HG03354 (cell line): Measurements from ENCODE around the gene APBA3.

Source experiments
- ATAC-seq: cut with Tn5 transposase; IDR thresholded peaks from one replicate; pipeline ENCODE4 v1.9.1; 2021; ENCODE audit warnings: mild to moderate bottlenecking; ENCODE audit not compliant: unreplicated experiment, poor library complexity, severe bottlenecking

APBA3 gene

DNA sequence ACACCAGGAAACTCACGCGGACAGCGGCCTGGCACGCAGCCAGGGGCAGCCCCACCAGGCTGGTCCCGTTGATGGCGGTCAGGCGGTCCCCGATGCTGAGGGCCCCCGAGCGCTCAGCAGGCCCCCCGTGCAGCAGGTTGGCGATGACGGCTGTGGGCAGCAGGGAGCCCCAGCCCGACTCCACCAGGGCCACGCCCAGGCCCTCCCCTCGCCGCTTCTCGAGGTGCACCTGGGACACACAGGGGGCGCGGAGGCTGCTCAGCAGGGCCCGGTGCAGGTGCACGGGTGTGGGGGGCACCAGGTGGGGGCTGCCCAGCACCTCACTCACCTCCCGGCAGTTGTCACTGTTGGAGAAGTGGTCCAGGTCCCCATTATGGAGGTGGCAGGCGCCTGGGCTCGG, 9.0 kb downstream of the APBA3 start:
- no peak for ATAC-seq

DNA sequence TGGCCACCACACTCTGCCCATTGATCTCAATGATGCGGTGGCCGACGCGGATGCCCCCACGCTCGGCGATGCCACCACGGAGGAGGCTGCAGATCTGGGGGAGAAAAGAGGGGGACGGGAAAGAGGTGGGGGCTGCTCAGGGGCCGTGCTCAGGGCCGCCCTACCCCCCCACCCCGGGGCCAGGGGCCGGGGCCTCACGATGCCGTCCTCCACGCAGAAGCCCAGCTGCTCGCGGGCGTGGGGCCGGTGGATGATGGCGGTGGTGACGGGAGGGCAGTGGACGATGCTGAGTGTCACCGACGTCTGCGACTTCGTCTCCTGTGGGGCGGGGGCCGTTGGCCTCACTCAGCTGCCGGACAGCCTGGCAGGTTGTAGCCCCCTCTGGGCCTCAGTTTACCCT, 10.3 kb downstream of the APBA3 start:
- no peak for ATAC-seq

DNA sequence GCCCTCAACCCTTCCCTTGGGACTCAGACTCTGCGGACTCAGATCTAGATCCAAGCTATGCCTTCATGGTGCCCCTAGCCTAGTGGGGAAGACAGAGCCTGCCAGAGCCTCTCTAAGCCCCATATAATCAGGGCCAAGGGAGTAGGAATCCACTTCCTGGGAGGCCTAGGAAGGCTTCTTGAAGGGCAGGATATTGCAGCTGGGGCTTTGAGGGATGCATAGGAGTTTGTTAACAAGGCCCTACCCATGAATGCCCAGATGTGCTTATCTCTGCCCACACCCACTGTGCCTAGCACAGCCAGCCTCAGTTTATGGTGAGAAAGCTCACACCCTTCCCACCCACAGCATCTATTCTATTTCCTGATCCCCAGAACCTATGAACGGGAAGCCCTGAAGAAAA, 11.3 kb downstream of the APBA3 start:
- no peak for ATAC-seq

DNA sequence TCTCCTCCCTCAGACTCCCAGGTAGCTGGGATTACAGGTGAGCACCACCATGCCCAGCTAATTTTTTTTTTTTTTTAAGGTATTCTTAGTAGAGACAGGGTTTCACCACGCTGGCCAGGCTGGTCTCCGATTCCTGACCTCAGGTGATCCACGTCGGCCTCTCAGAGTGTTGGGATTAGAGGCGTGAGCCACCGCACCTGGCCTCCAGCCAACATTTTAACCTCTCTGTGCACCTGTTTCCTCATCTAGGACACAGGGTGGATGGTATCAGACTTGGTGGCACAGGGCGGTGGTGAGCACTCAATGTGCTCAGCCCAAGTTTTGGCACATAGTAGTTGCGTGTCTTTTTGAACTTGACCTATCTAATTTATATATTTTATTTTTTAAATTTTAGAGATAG, 12.5 kb downstream of the APBA3 start:
- ATAC-seq = no peak

DNA sequence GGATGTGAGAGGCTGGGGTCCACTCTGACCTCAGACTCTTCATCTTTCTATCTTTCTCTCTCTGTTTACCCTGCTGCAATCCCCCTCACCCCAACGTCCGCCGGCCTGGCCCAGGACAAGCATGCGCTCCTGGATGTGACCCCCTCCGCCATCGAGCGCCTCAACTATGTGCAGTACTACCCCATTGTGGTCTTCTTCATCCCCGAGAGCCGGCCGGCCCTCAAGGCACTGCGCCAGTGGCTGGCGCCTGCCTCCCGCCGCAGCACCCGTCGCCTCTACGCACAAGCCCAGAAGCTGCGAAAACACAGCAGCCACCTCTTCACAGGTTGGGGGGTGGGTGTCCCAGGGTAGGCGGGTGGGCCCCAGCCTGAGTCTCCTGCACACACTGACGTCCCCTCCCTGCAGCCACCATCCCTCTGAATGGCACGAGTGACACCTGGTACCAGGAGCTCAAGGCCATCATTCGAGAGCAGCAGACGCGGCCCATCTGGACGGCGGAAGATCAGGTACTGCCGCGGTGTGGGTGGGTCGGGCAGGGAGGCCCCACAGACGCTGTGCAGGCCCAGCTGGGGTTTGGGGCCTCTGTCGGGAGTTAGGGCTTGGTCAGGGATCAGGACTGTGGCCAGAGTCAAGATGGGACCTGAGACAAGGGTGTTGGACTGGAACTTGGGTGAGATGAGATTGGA, 15.0 kb downstream of the APBA3 start:
- no peak for ATAC-seq

DNA sequence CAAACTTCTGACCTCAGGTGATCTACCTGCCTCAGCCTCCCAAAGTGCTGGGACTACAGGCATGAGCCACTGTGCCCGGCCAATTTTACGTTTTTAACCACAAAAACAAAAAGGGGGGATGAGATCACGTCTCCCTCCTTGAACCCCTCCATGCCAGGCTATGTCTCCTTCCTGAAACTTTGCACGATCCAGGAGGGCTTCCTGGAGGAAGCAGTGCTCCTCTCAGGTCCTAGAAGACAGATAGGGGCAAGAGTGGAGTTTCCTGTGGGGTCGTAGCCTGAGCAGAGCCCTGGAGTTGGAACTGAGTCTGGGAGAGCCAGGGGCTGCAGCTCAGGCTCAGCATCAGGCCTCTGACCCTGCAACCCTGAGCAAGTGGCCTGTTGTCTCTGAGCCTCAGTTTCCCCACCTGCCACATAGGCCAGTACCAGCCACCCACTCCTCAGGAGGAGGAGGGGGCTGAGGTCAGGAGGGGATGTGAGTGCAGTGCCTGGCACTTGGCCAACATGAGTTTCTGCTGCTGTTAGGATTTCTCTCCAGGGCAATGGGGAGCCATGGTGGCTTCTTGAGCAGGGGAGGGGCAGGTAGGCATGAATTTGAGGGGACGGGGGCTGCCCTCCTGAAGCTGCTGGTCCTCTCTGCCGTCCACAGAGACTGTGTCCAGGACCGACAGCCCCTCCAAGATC, 16.0 kb downstream of the APBA3 start:
- no peak for ATAC-seq

DNA sequence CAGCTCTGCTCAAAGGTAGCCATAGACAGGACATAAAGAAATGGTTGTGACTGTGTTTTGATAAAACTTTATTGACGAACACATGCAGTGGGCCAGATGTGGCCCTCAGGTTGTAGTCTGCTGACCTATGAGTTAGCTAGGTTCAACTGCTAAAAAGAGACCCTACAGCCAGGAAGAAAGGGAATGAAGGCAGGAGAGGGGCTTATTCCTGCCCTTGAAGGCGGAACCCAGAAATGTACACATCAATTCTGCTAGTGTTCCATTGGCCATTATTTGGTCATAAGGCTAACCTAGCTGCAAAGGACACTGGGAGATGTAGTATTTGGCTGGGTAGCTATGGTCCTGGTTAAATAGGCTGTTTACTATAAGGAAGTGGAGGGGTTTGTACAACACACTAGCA, 18.0 kb downstream of the APBA3 start:
- ATAC-seq = no peak

DNA sequence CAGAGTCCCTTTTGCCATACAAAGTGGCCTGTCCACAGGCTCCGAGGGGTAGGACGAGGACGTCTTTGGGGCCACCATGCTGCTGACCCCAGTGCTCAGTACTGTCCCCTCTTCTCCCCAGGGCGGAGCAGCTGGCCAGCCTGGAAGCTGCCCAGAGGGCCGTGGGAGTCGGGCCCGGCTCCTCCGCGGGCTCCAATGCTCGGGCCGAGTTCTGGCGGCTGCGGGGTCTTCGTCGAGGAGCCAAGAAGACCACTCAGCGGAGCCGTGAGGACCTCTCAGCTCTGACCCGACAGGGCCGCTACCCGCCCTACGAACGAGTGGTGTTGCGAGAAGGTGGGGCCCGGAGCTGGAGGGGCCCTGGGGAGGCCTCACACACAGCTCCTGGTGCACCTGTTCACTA, 21.1 kb downstream of the APBA3 start:
- no peak for ATAC-seq

DNA sequence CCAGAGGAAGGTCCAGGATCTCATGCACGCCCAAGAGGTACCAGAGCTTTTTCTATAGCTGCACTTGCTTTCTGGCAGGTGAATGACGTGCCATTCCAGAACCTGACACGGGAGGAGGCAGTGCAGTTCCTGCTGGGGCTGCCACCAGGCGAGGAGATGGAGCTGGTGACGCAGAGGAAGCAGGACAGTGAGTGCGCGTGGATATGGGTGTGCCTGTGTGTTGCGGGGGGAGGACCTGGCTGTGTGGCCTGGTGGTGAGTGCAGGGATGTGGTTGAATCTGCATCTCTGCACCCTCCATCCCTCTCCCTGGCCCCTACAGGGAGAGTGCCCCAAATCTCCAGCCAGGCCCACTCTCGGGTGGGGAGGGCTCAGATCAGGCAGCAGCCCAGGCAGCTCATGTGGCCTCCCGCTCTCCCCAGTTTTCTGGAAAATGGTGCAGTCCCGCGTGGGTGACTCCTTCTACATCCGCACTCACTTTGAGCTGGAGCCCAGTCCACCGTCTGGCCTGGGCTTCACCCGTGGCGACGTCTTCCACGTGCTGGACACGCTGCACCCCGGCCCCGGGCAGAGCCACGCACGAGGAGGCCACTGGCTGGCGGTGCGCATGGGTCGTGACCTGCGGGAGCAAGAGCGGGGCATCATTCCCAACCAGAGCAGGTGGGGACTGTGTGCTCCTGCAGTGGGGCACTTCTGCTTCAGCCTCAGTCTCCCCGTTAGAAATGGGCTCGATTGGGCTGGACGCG, 22.8 kb downstream of the APBA3 start:
- ATAC-seq = no peak

DNA sequence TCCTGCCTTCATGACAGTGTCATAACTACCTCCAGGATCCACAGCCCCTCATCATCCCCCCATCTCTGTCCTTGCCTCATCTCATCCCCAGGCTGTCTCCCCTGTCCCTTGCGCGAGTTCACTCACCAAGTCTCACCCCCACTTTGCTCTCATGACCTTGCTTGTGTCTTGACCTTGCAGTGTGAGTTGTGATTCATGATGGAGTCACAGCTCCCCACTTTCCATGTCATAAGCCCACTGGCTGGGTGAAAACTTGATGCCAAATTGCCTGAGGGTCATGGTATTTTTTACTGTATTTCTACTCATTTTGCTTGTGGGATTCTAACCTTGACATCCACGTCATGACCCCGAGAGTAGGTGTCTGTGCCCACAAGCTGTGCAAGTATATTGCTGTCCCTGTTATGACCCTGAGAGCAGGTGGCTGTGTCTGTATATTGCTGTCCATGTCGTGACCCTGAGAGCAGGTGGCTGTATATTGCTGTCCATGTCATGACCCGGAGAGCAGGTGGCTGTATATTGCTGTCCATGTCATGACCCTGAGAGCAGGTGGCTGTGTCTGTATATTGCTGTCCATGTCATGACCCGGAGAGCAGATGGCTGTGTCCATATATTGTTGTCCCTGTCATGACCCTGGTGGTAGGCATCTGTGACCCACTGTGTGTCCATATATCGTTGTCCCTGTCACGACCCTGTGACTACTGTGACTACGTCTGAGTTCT, 23.8 kb downstream of the APBA3 start:
- no peak for ATAC-seq

DNA sequence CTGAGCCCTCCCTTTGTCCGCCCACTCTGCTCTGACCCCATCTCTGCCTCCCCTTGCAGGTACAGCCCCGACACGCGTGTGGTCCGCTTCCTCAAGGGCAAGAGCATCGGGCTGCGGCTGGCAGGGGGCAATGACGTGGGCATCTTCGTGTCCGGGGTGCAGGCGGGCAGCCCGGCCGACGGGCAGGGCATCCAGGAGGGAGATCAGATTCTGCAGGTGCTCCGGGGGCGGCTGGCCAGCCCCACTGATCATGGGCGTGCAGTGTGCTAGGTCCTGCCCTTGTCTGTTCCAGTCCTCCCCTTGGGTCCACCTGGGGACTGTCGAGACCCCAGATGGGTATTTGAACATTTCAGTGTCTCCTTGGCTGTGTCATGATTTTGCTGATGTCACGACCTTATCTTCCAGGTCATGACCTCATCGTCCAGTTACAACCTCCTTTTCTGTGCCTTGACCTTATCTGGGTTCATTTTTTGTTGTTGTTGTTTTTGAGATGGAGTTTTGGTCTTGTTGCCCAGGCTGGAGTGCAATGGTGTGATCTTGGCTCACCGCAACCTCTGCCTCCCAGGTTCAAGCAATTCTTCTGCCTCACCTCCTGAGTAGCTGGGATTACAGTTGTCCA, 25.3 kb downstream of the APBA3 start:
- no peak for ATAC-seq

DNA sequence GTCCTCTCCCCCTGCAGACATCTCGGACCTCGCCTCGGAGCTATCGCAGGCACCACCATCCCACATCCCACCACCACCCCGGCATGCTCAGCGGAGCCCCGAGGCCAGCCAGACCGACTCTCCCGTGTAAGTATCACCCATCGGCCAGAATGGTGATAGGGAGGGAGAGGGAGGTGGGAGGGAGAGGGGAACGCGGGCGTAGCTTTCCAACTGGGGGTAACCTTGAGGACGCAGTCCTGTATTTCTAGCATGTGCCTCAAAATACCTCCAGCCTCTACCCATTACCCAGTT, 27.2 kb downstream of the APBA3 start:
- no peak for ATAC-seq

DNA sequence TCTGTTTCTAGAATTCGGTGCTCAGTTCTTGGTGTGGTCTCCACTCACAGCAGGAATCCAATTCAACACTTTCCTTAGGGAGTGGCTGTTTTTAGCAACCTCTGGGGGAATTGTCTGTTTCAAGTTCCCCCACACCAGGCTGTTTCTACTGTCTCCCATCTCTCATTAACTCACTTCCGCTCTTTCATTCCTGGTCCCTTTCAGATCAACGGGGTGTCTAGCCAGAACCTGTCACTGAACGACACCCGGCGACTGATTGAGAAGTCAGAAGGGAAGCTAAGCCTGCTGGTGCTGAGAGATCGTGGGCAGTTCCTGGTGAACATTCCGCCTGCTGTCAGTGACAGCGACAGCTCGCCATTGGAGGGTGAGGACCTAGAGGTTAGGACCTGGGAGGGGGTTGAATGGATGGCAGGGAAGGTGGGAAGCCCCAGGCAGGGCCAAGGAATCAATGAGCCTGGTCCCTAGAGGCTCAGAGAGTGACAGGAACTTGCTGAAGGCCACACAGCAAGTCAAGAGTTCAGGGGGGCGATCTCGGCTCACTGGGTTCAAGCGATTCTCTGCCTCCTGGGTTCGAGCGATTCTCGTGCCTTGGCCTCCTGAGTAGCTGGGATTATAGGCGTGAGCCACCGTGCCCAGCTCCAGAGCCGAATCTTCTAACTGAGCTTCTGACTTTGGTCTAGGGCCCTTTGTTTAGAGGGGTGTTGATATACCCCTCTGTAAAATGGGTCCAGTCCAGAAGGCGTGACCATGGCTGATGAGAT, 27.8 kb downstream of the APBA3 start:
- ATAC-seq = no peak

DNA sequence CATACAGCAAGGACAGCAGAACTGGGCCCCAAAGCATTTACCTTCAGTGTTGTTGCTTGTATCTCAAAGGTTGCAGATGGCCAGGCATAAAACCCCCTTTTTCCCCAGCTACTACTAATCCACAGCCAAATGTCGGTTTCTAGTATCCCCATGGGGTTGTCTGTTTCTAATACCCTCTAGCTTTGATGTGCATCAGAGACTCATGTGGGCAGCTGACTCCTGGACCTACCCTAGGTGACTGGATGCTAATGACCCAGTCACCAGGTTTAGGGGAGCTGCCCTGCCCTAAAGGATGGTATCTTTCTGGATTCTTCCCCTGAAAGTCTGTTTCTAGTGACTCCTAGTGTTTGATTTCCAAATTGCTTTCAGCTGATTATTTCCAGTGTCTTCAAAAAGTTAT, 29.4 kb downstream of the APBA3 start:
- ATAC-seq = no peak

DNA sequence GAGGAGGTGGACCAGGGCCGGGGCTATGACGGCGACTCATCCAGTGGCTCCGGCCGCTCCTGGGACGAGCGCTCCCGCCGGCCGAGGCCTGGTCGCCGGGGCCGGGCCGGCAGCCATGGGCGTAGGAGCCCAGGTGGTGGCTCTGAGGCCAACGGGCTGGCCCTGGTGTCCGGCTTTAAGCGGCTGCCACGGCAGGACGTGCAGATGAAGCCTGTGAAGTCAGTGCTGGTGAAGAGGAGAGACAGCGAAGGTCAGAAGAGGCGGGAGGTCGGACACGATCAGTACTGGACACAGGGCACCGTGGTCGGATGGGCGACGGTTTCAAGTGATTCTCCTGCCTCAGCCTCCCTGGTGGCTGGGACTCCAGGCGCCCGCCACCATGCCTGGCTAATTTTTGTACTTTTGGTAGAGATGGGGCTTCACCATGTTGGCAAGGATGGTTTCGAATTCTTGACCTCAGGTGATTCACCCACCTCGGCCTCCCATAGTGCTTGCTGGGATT, 31.0 kb downstream of the APBA3 start:
- ATAC-seq = no peak

DNA sequence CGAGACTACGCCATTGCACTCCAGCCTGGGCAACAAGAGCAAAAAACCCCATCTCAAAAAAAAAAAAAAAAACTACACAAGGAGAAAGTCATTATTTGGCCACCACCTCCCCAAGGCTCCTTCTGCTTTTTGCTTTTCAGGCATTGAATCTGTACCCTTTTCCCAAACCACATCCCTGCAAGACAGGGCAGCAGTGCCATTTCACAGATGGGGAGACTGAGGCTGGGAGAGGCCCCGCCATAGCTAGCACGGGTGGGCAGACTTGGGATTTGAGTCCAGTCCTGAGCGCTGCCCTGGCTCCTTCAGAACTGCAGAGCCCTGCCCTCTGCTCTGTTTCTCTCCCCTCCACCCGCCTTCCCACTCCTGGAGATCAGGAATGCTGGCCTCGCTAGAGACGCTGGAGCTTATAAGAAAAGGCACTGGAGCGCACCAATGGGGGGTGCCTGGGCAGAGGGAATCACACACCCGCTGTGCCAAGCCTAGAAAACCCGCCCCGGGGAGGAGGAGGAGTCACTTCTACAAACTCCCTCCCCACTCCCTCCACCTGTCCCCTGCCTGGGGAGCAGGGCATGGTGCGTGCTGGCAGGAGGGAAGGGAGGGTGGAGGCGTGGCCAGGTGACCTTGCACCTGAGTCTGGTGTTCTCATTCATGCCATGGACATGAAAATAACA, 35.7 kb downstream of the APBA3 start:
- ATAC-seq = no peak

DNA sequence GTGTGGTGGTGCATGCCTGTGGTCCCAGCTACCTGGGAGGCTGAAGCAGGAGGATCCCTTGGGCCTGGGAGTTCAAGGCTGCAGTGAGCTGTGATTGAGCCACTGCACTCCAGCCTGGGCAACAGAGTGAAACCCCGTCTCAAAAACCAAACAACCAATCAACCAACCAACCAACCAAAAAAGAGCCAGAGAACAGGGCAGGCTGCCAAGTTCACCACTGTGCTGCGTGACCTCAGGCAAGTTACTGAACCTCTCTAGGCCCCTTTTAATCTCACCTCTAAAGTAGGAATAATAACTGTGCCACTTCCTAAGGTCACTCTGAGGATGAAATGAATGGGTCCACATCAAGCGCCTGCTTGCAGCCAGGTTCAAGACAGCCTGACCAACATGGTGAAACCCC, 36.4 kb downstream of the APBA3 start:
- ATAC-seq = no peak

DNA sequence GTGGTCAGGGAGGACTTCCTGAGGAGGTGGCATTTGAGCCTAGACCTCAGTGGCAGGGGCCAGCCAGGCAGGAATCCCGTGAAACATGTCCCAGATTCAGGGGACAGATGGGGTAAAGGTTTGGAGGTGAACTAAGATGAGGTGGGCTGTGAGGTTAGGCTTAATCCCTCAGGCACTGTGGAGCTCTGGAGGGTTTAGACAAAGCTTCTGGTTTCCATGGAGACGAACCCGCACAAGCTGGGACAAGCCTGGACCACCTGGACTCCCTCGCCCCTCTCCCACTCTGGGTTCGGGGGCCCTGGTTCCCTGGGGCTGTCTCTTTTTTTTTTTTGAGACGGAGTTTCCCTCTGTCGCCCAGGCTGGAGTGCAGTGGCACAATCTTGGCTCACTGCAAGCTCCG, 37.6 kb downstream of the APBA3 start:
- no peak for ATAC-seq

DNA sequence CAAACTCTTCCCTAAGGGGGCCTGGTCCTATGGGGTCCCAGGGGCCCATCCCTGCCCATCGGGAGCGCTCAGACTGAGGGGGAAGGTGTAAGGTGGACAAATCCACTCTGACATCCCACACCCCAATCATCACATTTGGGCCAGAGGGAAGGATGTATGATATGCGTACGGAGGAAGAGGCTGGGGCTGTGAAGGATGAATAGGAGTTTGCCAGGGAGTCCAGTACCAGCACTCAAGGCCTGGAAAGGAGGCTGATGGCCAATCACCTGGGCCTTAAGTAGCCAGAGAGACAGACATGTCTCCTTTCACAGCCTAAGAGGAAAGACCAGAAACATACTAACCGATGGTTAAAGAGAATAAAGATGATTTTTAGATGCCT, 38.4 kb downstream of the APBA3 start:
- no peak for ATAC-seq
